Keratinocyte (primary cell): ENCODE data around the gene BOK. TPM values are rescaled to one million over a fixed set of nuclear protein-coding genes. Genes with fewer than 3 reads are reported as not detected.
"Not testable (repeated sequence)": the region's sequence is repeated elsewhere in the genome, so short reads cannot be mapped to it uniquely, and the experiment has no call there.

Experiments used
- DNase-seq: peaks from one replicate; pipeline ENCODE4 v3.0.0-alpha.2; 2011; ENCODE audit warnings: low read depth, missing footprints, low spot score
- FAIRE-seq: peaks from 2 replicates; lab custom pipeline; 2011; peaks lifted over from hg19 to GRCh38; lab: Jason Lieb, UNC
- H2AFZ ChIP-seq: 2 replicates; pipeline ENCODE4 v1.6.0; 2012; ENCODE audit warnings: low read length, control low read depth, inconsistent platforms; ENCODE audit not compliant: control insufficient read depth
- H3K27ac ChIP-seq: 2 replicates; pipeline ENCODE4 v1.5.1; 2011; ENCODE audit warnings: low read length; ENCODE audit not compliant: control insufficient read depth, insufficient read depth
- H3K27me3 ChIP-seq: 3 replicates; pipeline ENCODE4 v1.6.0; 2011; ENCODE audit warnings: low read length; ENCODE audit not compliant: control insufficient read depth, insufficient read depth; ENCODE audit errors: extremely low read depth
- H3K36me3 ChIP-seq, 2 experiments: 2 replicates in 1 of 2; 3 replicates in 1 of 2; pipeline ENCODE4 v1.5.1; 2011; ENCODE audit warnings: low read length in 2 of 2, mild to moderate bottlenecking in 1 of 2; ENCODE audit not compliant: control insufficient read depth in 2 of 2, insufficient read depth in 2 of 2; ENCODE audit errors: extremely low read depth in 1 of 2
- H3K4me1 ChIP-seq: 3 replicates; pipeline ENCODE4 v1.5.1; 2011; ENCODE audit warnings: low read length; ENCODE audit not compliant: control insufficient read depth, insufficient read depth; ENCODE audit errors: extremely low read depth
- H3K4me2 ChIP-seq: 3 replicates; pipeline ENCODE4 v1.6.0; 2011; ENCODE audit warnings: low read depth, low read length; ENCODE audit not compliant: control insufficient read depth, insufficient read depth; ENCODE audit errors: extremely low read depth
- H3K4me3 ChIP-seq, 3 experiments: fragments of 200-600 bp in 1 of 3; sonication (generic) in 1 of 3; 2 replicates in 2 of 3; 3 replicates in 1 of 3; pipeline ENCODE4 v1.5.1; 2011 to 2016; ENCODE audit warnings: low read length in 3 of 3, mild to moderate bottlenecking in 3 of 3, control low read depth in 2 of 3, inconsistent platforms in 1 of 3, low read depth in 1 of 3, mixed read lengths in 1 of 3, mixed run types in 1 of 3, moderate library complexity in 1 of 3; ENCODE audit not compliant: control insufficient read depth in 2 of 3, insufficient read depth in 2 of 3; ENCODE audit errors: extremely low read depth in 1 of 3
- H3K79me2 ChIP-seq: 2 replicates; pipeline ENCODE4 v1.6.0; 2012; ENCODE audit warnings: low read length; ENCODE audit not compliant: control insufficient read depth, insufficient read depth
- H3K9ac ChIP-seq: 3 replicates; pipeline ENCODE4 v1.6.0; 2011; ENCODE audit warnings: low read length; ENCODE audit not compliant: control insufficient read depth, insufficient read depth; ENCODE audit errors: extremely low read depth
- H3K9me1 ChIP-seq: 3 replicates; pipeline ENCODE4 v1.6.0; 2011; ENCODE audit warnings: low read length; ENCODE audit not compliant: control insufficient read depth, insufficient read depth; ENCODE audit errors: extremely low read depth
- H3K9me3 ChIP-seq: 2 replicates; pipeline ENCODE4 v1.5.1; 2012; ENCODE audit warnings: low read depth, low read length; ENCODE audit not compliant: control insufficient read depth
- H4K20me1 ChIP-seq: 3 replicates; pipeline ENCODE4 v1.6.0; 2011; ENCODE audit warnings: low read length; ENCODE audit not compliant: control insufficient read depth, insufficient read depth; ENCODE audit errors: extremely low read depth
- CTCF ChIP-seq, 3 experiments: IDR thresholded peaks in 1 of 3; conservative IDR thresholded peaks in 1 of 3; optimal IDR thresholded peaks in 1 of 3; 2 replicates in 2 of 3; 3 replicates in 1 of 3; pipeline versions ENCODE3 to v1.5.1; 2011; ENCODE audit warnings: low read length in 3 of 3, mild to moderate bottlenecking in 3 of 3, moderate library complexity in 2 of 3, control low read depth in 1 of 3, inconsistent platforms in 1 of 3; ENCODE audit not compliant: insufficient read depth in 2 of 3; ENCODE audit errors: extremely low read depth in 1 of 3
- EZH2 ChIP-seq: IDR thresholded peaks from one replicate; pipeline ENCODE4 v1.6.1; 2012; ENCODE audit warnings: inconsistent platforms, mild to moderate bottlenecking, low read length, moderate library complexity
- dilution Hi-C: fragments of 300-500 bp; cut with MboI; formaldehyde crosslinking; loops from one replicate; pipeline ENCODE4 v1.7.0; 2020; ENCODE audit warnings: low sequenced_read_pairs; ENCODE audit not compliant: extremely low pct_ligation_motif_present
- polyA plus RNA-seq, 5 experiments: library from polyadenylated mRNA; depleted of rRNA in 3 of 5; stranded (reverse) in 3 of 5; stranded (forward) in 1 of 5; unstranded in 1 of 5; fragments of >200 nt; gene quantifications; 1 replicate in 1 of 5; 2 replicates in 3 of 5; 3 replicates in 1 of 5; pipeline versions ENCODE4 v1.2.1 to v1.2.3, GENCODE V29; 2011 to 2012; ENCODE audit warnings: missing spikeins in 2 of 5, low read depth in 1 of 5, low replicate concordance in 1 of 5

Gene BOK
- polyA plus RNA-seq, 1 donor (not counting 4 experiments of a cell fraction or from before 2014, with no cell fraction given) = 15.4 TPM

DNA sequence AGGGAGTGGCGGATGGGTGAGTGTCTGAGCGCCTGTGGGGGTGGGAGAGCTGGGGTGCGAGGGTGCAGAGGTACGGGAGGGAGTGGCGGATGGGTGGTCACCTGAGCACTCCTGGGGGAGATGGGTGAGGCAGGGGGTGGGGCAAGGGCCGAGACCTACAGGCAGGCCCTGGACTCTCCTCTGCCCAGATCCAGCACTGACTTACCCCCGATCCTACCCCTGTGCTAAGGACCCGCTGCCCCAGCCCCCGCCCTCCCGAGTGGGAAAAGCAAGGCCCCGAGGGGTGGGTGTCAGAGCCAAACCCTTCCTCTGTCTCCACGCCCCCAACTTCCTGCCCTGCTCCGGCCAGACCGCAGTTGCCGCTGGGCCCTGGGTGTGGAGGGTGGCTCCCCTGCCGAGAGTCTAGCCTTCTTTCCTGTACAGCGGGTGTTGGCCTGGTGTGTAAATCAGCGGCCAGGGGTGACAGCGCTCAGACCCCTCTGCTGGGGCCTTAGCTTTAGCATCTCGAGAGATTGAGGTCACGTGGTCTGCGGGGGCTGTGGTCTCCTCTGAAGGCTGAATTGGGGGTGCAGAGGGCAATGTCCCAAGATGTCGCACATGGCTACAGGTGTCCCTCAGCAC lies 12.5 kb downstream of the BOK start:
- Histone ChIP-seq H3K9me3 (no peaks in the 10 kb centered on the region), H4K20me1 (peaks cover 5% of the 10 kb centered on the region), H3K27me3 (no peaks in the 10 kb centered on the region), H3K4me3 (no peak overlapping the region), H3K4me2 (no peak overlapping the region), H3K4me1 (no peaks in the 10 kb centered on the region), H3K27ac (no peak overlapping the region), H2AFZ (no peak overlapping the region), H3K79me2 (peaks cover 18% of the 10 kb centered on the region), H3K9me1 (no peaks in the 10 kb centered on the region), H3K36me3 (peaks cover 6 to 12% of the 10 kb centered on the region in 2 experiments), H3K9ac (no peak overlapping the region)
- FAIRE-seq (no peak), DNase-seq (no peak)
- TF ChIP-seq CTCF (optimal IDR thresholded peaks at IDR 0.05 in 1 of 3, IDR thresholded peaks at IDR 0.05 in 1 of 3, conservative IDR thresholded peaks at IDR 0.05 in 1 of 3; ENCODE audit: extremely low read depth in 1 of 3, insufficient read depth in 2 of 3, low read length in 3 of 3) (no peak), EZH2 (no peak)
- dilution Hi-C loops = no loop called here

GRCh38 chr2:241571821-241572620 lies 13.5 kb downstream of the BOK start:
- DNase-seq (no peak), FAIRE-seq (no peak)
- Histone ChIP-seq H3K4me3 (no peak overlapping the region), H3K36me3 (peaks cover 6 to 12% of the 10 kb centered on the region in 2 experiments), H3K9me1 (no peaks in the 10 kb centered on the region), H3K4me1 (no peaks in the 10 kb centered on the region), H3K27me3 (no peaks in the 10 kb centered on the region), H3K27ac (no peak overlapping the region), H3K4me2 (no peak overlapping the region), H3K79me2 (peaks cover 14% of the 10 kb centered on the region), H2AFZ (no peak overlapping the region), H3K9ac (no peak overlapping the region), H4K20me1 (peaks cover 5% of the 10 kb centered on the region), H3K9me3 (no peaks in the 10 kb centered on the region)
- no peak for TF ChIP-seq EZH2
- TF ChIP-seq CTCF (optimal IDR thresholded peaks at IDR 0.05 in 1 of 3, IDR thresholded peaks at IDR 0.05 in 1 of 3, conservative IDR thresholded peaks at IDR 0.05 in 1 of 3; ENCODE audit: extremely low read depth in 1 of 3, insufficient read depth in 2 of 3, low read length in 3 of 3) = no peak
- dilution Hi-C loops = no loop called here

GRCh38 chr2:241572915-241573651 lies 14.5 kb downstream of the BOK start:
- H3K4me2 ChIP-seq, H3K9me1 ChIP-seq, H3K9ac ChIP-seq, H2AFZ ChIP-seq, dilution Hi-C loops, H3K4me3 ChIP-seq, H3K9me3 ChIP-seq, H3K27me3 ChIP-seq, DNase-seq, FAIRE-seq, H3K4me1 ChIP-seq, H3K27ac ChIP-seq, H4K20me1 ChIP-seq: not testable (repeated sequence)
- Histone ChIP-seq H3K36me3 (peaks cover 6 to 12% of the 10 kb centered on the region in 2 experiments), H3K79me2 (peaks cover 10% of the 10 kb centered on the region)
